Prostate gland (tissue), 2 donors: ENCODE results near the gene DBH. TPM values are rescaled to one million over a fixed set of nuclear protein-coding genes. Genes with fewer than 3 reads are reported as not detected.
A peak's percentile ranks its signal among the peaks of the same experiment; 100 is the strongest.

ENCODE experiments used
- DNase-seq: peaks from one replicate; pipeline ENCODE4 v3.0.0-alpha.2; 2019; ENCODE audit warnings: low spot score
- H3K27ac ChIP-seq, 2 donors: fragments of 200-600 bp; sonication (generic); 2 replicates each; pipeline ENCODE4 v1.5.1; 2017 to 2019
- H3K27me3 ChIP-seq: fragments of 200-600 bp; sonication (generic); replicated peaks from 2 replicates; pipeline ENCODE4 v1.5.1; 2019; ENCODE audit not compliant: insufficient read depth
- H3K36me3 ChIP-seq, 2 donors: fragments of 200-600 bp; sonication (generic); 1 replicate in 1 of 2; 2 replicates in 1 of 2; pipeline versions ENCODE4 v1.5.1 to v1.8.1; 2017 to 2019
- H3K4me1 ChIP-seq: fragments of 200-600 bp; sonication (generic); replicated peaks from 2 replicates; pipeline ENCODE4 v1.5.1; 2019
- H3K4me3 ChIP-seq, 2 donors: fragments of 200-600 bp; sonication (generic); 2 replicates each; pipeline ENCODE4 v1.5.1; 2017 to 2019
- H3K9me3 ChIP-seq: fragments of 200-600 bp; sonication (generic); 2 replicates; pipeline ENCODE4 v1.5.1; 2017
- POLR2A ChIP-seq: fragments of 450-650 bp; IDR thresholded peaks from one replicate; pipeline ENCODE4 v1.6.1; 2016; ENCODE audit warnings: antibody characterized with exemption, mild to moderate bottlenecking
- POLR2AphosphoS5 ChIP-seq: sonication (generic); formaldehyde crosslinking; IDR thresholded peaks from one replicate; pipeline ENCODE4 v1.6.1; 2017; ENCODE audit warnings: antibody characterized with exemption
- whole genome bisulfite sequencing: methylation state at CpG from one replicate; pipeline ENCODE4 v1.1.5; 2018; 5-methylcytosine and 5-hydroxymethylcytosine counted together
- intact Hi-C: fragments of 100-400 bp; cut with DNase I; formaldehyde crosslinking; loops from one replicate; pipeline ENCODE4 v1.14.2; 2022
- total RNA-seq, 2 donors: library from RNA; depleted of rRNA; stranded (reverse); fragments of >200 nt; gene quantifications; one replicate each; pipeline ENCODE4 v1.1.0, GENCODE V29; 2016
- TF ChIP-seq, protein P1 (sequence below), 4 experiments: fragments of 200-600 bp in 2 of 4; fragments of 450-650 bp in 2 of 4; sonication (generic) in 2 of 4; IDR thresholded peaks; 1 replicate in 3 of 4; 2 replicates in 1 of 4; pipeline ENCODE4 v1.5.1; 2016 to 2019; ENCODE audit warnings: antibody characterized with exemption in 4 of 4, mild to moderate bottlenecking in 2 of 4, moderate library complexity in 2 of 4

DBH gene
- total RNA-seq, 2 donors from 2014 or later: not detected

DNA sequence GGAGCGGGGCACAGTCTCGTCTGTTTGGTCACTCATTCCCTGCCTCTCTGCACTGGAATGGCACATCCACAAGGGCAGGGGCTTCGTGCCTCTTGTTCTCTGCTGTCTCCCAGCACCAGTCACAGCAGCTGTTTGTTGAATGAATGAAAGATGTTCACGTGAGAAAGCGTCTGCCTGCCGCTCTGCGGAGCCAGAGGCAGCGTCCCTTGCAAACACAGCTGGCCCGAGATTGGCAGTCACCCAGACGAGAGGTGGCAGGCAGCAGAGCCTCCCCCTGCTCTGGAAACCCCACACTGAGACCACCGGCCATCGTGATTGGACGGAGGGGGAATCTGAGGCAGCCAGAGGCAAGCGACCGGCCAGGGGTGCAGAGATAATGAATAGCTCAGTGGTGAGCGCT is 21.0 kb upstream of the DBH start:
- no peak overlapping the region for H3K4me3 ChIP-seq
- no peaks in the 10 kb centered on the region for H3K27me3 ChIP-seq
- intact Hi-C loops: no loop called here
- no peaks in the 10 kb centered on the region for H3K9me3 ChIP-seq
- no peak overlapping the region for H3K27ac ChIP-seq
- TF ChIP-seq POLR2AphosphoS5 (no peak), POLR2A (no peak)
- TF ChIP-seq, protein P1, sequence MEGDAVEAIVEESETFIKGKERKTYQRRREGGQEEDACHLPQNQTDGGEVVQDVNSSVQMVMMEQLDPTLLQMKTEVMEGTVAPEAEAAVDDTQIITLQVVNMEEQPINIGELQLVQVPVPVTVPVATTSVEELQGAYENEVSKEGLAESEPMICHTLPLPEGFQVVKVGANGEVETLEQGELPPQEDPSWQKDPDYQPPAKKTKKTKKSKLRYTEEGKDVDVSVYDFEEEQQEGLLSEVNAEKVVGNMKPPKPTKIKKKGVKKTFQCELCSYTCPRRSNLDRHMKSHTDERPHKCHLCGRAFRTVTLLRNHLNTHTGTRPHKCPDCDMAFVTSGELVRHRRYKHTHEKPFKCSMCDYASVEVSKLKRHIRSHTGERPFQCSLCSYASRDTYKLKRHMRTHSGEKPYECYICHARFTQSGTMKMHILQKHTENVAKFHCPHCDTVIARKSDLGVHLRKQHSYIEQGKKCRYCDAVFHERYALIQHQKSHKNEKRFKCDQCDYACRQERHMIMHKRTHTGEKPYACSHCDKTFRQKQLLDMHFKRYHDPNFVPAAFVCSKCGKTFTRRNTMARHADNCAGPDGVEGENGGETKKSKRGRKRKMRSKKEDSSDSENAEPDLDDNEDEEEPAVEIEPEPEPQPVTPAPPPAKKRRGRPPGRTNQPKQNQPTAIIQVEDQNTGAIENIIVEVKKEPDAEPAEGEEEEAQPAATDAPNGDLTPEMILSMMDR (IDR thresholded peaks at IDR 0.05): no peak
- H3K4me1 ChIP-seq: no peaks in the 10 kb centered on the region
- WGBS: 32% methylated on average over 16 of the region's 16 CpGs
- no peaks in the 10 kb centered on the region for H3K36me3 ChIP-seq
- no peak for DNase-seq

DNA sequence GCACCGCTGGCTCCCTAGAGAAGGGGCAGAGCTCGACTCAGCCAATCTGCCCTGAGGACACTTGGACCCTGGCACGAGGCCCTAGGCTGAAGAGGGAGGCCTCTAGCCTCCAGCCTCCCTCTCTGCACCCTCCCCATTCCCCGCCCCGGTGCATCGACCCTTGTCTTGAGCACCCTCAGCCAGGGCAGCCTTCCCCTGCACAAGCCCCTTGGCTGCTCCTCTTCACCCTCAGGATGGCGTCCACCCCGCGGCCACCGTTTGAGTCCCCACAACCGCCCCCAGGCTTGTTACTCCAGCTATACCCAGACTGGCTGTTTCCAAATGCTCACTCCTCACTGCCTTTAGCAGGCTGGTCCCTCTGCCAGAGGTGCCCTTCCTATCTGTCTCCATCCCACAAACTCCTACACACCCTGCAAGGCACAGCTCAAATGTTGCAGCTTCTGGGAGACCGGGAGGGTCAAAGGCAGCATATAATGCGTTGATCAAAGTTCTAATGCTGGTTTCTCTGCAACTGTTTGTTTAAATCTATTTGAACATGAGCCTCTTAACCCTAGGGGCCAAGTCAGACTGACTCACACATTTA is 20.5 kb upstream of the DBH start:
- DNase-seq: no peak
- TF ChIP-seq POLR2A: no peak
- TF ChIP-seq, protein P1 (IDR thresholded peaks at IDR 0.05): no peak
- no peak for TF ChIP-seq POLR2AphosphoS5

DNA sequence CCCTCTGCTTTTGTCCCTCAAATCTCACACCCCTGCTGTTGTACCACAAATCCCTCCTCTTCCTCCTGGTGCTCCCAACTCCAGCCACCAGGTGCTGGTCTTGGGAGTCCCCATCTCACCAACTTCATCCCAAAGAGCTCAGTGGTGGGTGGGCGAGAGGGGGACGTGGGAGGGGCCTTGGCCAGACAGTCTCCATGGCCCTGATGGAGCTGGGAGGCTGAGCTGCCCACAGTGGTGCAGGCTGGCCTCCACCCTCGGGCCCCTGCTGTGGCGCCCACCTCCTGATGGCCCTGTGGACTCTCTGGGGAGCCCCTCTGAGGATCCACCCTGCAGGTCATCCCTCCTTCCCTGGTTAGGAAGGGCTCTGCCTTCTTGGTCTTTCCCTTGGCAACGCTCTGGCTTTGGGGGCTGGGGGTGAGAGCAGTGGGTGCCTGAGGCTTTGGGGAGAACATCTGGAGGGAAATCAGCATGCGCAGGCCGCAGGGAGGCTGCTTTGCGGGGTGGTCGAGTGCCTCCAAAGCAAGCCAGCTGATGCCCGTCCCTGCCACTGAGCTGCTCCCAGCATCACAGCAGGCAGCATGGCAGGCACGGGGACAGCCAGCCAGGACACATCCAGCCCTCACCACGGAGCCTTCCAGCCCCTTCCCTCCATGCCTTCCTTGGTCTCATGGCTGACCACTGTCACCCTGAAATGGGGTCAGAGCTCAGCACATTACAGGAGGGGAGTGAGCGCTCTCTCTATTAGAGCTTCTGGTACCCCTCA is 19.3 kb upstream of the DBH start:
- H3K27me3 ChIP-seq: no peaks in the 10 kb centered on the region
- no peak overlapping the region for H3K4me3 ChIP-seq
- H3K4me1 ChIP-seq: no peaks in the 10 kb centered on the region
- intact Hi-C loops: no loop called here
- WGBS: 84% methylated on average over 13 of the region's 13 CpGs
- no peaks in the 10 kb centered on the region for H3K36me3 ChIP-seq
- H3K9me3 ChIP-seq: no peaks in the 10 kb centered on the region
- no peak for TF ChIP-seq POLR2AphosphoS5
- TF ChIP-seq, protein P1 (IDR thresholded peaks at IDR 0.05): no peak
- TF ChIP-seq POLR2A: no peak
- DNase-seq: no peak
- no peak overlapping the region for H3K27ac ChIP-seq

More for the DNA sequence above, 20.5 kb upstream of the DBH start:
- WGBS: 73% methylated on average over 12 of the region's 13 CpGs
- Histone ChIP-seq H3K27me3 (no peaks in the 10 kb centered on the region), H3K4me3 (no peak overlapping the region), H3K27ac (no peak overlapping the region), H3K36me3 (no peaks in the 10 kb centered on the region), H3K9me3 (no peaks in the 10 kb centered on the region), H3K4me1 (no peaks in the 10 kb centered on the region)
- intact Hi-C loops: no loop called here

DNA sequence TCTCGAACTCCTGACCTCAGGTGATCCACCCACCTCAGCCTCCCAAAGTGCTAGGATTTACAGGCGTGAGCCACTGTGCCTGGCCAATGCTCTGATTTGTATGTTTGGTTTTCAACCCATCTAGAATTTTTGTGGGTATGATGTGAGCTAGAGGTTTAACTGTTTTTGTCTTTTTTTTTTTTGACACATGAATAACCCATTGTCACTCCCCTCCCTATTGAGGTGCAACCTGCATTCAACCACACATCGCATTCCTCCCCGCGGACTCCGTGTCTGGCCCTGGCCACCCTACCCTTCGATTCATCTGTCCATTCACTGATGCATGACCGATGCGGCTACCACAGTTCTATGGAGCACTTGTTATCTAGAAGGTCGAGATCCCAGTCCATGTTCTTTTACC is 17.4 kb upstream of the DBH start:
- Histone ChIP-seq H3K9me3 (no peaks in the 10 kb centered on the region), H3K27me3 (no peaks in the 10 kb centered on the region), H3K36me3 (no peaks in the 10 kb centered on the region), H3K27ac (no peak overlapping the region), H3K4me1 (no peaks in the 10 kb centered on the region), H3K4me3 (no peak overlapping the region)
- WGBS: 87% methylated on average over 10 of the region's 10 CpGs
- intact Hi-C loops: no loop called here
- TF ChIP-seq, protein P1 (IDR thresholded peaks at IDR 0.05): no peak
- TF ChIP-seq POLR2AphosphoS5 (no peak), POLR2A (no peak)
- no peak for DNase-seq

DNA sequence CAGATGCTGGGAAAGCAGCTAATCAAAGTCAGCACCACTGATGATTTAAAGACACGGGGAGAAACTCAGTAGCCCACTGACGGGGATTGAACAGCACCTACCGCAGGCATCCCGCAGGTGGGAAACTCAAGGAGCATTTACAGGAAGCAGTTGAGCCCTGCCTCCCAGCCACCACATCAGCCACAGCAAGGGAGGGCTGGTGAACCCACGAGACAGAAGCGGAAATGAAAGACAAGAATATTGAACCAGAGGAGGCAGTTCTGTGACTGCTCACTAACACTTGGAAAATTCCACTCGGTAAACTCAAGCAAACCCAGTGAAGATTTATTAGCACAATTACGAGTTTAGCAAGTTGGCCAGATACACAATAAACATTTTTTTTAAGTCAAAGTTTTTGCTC is 16.4 kb upstream of the DBH start:
- no peaks in the 10 kb centered on the region for H3K27me3 ChIP-seq
- H3K4me1 ChIP-seq: no peaks in the 10 kb centered on the region
- H3K36me3 ChIP-seq: no peaks in the 10 kb centered on the region
- H3K4me3 ChIP-seq: no peak overlapping the region
- no peaks in the 10 kb centered on the region for H3K9me3 ChIP-seq
- 2% methylated on average over 8 of the region's 8 CpGs for WGBS
- TF ChIP-seq, protein P1 (IDR thresholded peaks at IDR 0.05): no peak
- TF ChIP-seq POLR2AphosphoS5: peak; percentile 71
- intact Hi-C loops: no loop called here
- DNase-seq: peak; percentile 36
- no peak overlapping the region for H3K27ac ChIP-seq
